Cardiac muscle cell (in vitro differentiated cells and primary cell): ENCODE measurements around the gene DOCK3. TPM values are rescaled to one million over a fixed set of nuclear protein-coding genes. Genes with fewer than 3 reads are reported as not detected.

ENCODE experiments used
- DNase-seq, 2 donors: peaks; one replicate each; pipeline versions ENCODE4 v3.0.0 to v3.0.0-alpha.2; 2010 to 2017; ENCODE audit warnings: low read depth in 1 of 2, low spot score in 1 of 2
- H3K27ac ChIP-seq: fragments of 200-600 bp; sonication (generic); 2 replicates; pipeline ENCODE4 v1.5.1; 2016
- H3K27me3 ChIP-seq: fragments of 200-600 bp; sonication (generic); 2 replicates; pipeline ENCODE4 v1.6.0; 2016; ENCODE audit warnings: control low read depth
- H3K36me3 ChIP-seq: fragments of 200-600 bp; sonication (generic); 2 replicates; pipeline ENCODE4 v1.5.1; 2016; ENCODE audit warnings: control low read depth
- H3K4me1 ChIP-seq: fragments of 200-600 bp; sonication (generic); 2 replicates; pipeline ENCODE4 v1.8.1; 2017; ENCODE audit warnings: low read depth, mild to moderate bottlenecking, mixed run types
- H3K4me3 ChIP-seq: fragments of 200-600 bp; sonication (generic); 2 replicates; pipeline ENCODE4 v1.5.1; 2016; ENCODE audit warnings: mild to moderate bottlenecking
- H3K9me3 ChIP-seq: fragments of 200-600 bp; sonication (generic); 2 replicates; pipeline ENCODE4 v1.5.1; 2017; ENCODE audit warnings: low read depth, mild to moderate bottlenecking, control low read depth
- polyA plus RNA-seq: library from polyadenylated mRNA; unstranded; fragments of >200 nt; fragmentation: Nextera tagmentation; extraction: Ambion mirVana; gene quantifications from 2 replicates; pipeline ENCODE4 v1.2.1, GENCODE V29; 2016
- total RNA-seq: library from RNA; depleted of rRNA; stranded (reverse); fragments of >200 nt; gene quantifications from 2 replicates; pipeline ENCODE4 v1.2.3, GENCODE V29; 2016
- TF ChIP-seq, protein P1 (sequence below): IDR thresholded peaks from 2 replicates; pipeline ENCODE4 v1.5.1; 2012; ENCODE audit warnings: low read depth, mild to moderate bottlenecking, low read length

DOCK3 gene, protein sequence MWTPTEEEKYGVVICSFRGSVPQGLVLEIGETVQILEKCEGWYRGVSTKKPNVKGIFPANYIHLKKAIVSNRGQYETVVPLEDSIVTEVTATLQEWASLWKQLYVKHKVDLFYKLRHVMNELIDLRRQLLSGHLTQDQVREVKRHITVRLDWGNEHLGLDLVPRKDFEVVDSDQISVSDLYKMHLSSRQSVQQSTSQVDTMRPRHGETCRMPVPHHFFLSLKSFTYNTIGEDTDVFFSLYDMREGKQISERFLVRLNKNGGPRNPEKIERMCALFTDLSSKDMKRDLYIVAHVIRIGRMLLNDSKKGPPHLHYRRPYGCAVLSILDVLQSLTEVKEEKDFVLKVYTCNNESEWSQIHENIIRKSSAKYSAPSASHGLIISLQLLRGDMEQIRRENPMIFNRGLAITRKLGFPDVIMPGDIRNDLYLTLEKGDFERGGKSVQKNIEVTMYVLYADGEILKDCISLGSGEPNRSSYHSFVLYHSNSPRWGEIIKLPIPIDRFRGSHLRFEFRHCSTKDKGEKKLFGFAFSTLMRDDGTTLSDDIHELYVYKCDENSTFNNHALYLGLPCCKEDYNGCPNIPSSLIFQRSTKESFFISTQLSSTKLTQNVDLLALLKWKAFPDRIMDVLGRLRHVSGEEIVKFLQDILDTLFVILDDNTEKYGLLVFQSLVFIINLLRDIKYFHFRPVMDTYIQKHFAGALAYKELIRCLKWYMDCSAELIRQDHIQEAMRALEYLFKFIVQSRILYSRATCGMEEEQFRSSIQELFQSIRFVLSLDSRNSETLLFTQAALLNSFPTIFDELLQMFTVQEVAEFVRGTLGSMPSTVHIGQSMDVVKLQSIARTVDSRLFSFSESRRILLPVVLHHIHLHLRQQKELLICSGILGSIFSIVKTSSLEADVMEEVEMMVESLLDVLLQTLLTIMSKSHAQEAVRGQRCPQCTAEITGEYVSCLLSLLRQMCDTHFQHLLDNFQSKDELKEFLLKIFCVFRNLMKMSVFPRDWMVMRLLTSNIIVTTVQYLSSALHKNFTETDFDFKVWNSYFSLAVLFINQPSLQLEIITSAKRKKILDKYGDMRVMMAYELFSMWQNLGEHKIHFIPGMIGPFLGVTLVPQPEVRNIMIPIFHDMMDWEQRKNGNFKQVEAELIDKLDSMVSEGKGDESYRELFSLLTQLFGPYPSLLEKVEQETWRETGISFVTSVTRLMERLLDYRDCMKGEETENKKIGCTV (N-terminal part only)
- total RNA-seq (0.42 and 1.3 TPM in 2 replicates), polyA plus RNA-seq (0.56 and 0.94 TPM in 2 replicates)

DNA sequence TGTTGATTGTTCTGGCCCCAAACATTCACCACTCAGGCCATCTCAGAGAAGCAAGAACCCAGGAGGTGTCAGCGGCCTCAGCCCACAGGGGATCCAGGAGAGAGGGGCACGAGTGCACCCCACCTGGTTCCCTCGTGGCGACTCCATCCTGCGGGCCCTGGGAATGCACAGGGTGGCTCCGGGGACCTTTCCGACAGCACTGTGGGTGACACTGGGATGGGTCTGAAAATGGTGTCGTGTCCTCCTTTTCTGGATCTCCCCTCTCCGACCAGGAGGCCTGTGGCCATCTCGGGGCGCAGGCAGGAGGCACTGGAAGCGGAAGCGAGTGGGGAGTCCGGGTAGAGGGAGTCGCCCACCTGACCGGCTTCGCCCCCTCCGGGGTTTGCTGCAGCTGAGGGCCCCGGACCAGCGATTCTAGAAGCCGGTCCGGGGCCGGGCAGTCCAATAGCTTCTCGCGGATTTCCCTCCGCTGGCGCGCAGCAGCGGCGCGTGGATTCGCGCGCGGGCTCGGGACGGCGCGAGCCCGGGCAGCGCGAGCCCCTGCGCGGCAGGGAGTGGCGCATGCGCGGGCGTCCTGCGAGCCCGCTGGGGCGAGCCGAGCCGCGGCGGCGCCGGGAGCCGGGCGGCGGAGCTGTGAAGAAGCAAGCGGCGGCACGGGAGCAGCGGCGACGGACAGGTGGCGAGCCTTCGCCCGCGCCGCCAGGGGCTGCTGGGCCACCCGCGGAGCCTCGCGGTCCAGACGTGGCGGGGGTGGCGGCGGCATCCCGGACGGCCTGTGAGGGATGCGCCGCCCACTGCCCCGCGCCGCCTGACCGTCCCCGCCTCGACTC lies at the start of gene DOCK3:
TSS of gene DOCK3 (plus strand) at position 579 of the 830 bp plus-strand sequence. CDS start 337 bp downstream, outside the sequence.
- Histone ChIP-seq H3K4me3 (peak within 1 kb of the TSS; percentile 68), H3K27ac (no peak within 1 kb of the TSS), H3K36me3 (no peaks in the 10 kb centered on the region), H3K9me3 (no peaks in the 10 kb centered on the region), H3K4me1 (no peaks in the 10 kb centered on the region), H3K27me3 (peaks cover 83% of the 10 kb centered on the region)
- TF ChIP-seq, protein P1, sequence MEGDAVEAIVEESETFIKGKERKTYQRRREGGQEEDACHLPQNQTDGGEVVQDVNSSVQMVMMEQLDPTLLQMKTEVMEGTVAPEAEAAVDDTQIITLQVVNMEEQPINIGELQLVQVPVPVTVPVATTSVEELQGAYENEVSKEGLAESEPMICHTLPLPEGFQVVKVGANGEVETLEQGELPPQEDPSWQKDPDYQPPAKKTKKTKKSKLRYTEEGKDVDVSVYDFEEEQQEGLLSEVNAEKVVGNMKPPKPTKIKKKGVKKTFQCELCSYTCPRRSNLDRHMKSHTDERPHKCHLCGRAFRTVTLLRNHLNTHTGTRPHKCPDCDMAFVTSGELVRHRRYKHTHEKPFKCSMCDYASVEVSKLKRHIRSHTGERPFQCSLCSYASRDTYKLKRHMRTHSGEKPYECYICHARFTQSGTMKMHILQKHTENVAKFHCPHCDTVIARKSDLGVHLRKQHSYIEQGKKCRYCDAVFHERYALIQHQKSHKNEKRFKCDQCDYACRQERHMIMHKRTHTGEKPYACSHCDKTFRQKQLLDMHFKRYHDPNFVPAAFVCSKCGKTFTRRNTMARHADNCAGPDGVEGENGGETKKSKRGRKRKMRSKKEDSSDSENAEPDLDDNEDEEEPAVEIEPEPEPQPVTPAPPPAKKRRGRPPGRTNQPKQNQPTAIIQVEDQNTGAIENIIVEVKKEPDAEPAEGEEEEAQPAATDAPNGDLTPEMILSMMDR: no peak
- peak; percentile 57 to 83 for DNase-seq

DNA sequence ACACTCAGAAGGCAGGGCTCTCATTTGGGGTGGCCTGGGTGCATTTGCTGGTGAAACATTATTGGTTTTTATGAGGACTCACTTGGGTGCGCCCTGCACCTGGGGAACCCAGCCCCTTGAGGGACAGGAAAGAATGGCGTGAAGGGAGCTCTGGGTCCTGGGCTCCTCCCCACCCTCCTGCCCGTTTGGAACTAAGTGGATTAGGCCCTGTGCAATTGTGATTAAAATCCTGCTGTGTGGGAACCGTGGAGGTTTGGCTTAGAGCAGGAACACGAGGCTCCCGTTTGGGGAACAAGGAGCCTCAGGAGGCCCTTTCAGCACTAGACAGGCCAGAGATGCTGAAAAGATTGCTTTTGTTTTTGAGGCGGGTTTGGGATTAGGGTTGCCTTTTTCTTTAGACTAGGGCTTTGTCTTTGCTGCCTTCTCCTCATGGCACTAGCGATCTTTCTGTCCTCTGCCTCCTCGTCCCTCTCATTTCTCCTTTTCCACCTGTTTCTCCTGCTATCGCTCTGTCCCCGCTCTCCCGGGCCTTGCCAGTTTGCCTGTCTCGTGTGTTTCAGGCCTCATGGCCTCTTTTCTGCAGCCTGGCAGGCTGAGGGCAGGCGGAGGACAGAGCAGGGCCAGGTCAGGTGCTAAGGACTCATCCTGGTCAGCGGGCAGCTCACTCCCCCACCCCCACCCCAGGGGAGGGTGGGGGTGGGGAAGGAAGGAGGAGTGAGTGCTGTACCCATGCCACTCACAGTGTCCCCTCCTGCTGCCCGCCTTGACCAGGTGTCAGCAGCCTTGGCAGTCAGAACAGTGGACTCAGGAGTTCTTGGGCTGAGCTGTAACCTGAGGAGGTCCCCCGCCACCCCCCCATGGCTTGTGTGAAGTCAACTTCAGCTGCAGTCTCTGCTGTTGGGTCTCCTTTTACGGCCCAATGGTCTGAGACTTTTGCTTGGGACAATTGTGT lies 49.2 kb upstream of the DOCK3 start:
- TF ChIP-seq, protein P1: no peak
- no peak for DNase-seq
- peak overlapping the region; percentile 13 for H3K27ac ChIP-seq

DNA sequence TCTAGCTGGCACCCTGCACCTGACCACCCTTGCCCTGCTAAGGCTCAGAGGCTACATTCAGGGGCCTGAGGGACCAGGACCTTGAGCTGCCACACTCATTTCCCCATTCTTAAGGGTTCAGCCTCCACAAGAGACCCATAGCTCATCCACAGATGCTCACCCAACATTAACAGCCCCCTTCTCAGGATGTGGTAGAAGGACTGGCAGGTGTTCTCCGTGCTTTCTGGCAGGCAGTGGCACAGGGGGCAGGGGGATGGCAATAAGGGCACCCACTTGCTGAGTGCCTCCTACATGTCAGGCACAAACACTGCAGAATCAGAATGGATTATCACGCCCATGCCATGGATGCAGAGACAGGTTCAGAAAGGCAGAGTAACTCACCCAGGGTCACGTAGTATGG lies 48.3 kb upstream of the DOCK3 start:
- Histone ChIP-seq H3K9me3 (no peaks in the 10 kb centered on the region), H3K36me3 (no peaks in the 10 kb centered on the region), H3K4me3 (no peak overlapping the region), H3K27me3 (no peaks in the 10 kb centered on the region), H3K27ac (no peak overlapping the region), H3K4me1 (peaks cover 14% of the 10 kb centered on the region)
- DNase-seq: no peak
- TF ChIP-seq, protein P1: no peak

More for the DNA sequence above, 49.2 kb upstream of the DOCK3 start:
- Histone ChIP-seq H3K4me1 (peaks cover 14% of the 10 kb centered on the region), H3K36me3 (no peaks in the 10 kb centered on the region), H3K9me3 (no peaks in the 10 kb centered on the region), H3K4me3 (no peak overlapping the region), H3K27me3 (no peaks in the 10 kb centered on the region)

DNA sequence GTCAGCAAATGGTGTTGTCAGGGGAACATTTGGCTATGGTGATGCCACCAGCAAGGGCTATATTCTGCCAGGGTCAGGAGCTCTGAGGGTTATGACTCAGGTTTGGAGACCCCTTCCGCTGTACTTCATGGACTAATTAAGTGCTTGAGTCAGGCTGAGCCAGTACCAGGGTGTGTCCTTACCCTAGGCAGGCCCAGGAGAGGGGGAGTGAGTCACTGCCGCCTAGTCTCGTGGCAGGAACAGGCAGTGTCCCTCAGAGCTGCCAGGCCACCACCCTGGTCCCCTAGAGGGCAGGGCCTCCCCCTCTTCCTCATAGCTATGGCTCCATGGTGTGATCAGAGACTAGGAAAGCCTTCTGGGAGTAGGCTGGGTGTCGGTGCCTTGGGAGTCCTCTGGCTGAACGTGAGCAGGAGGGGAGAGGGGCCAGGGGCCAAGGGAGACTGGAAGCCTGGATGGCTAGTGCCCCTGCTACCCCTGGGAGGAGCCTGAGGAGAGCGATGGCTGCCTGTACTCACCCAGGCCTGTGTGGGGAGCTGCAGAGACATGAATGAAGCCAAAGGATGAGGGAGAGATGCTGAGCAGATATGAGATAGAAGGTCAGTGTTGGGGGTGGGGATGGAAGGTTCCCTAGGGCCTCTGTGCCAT lies 47.2 kb upstream of the DOCK3 start:
- no peaks in the 10 kb centered on the region for H3K36me3 ChIP-seq
- TF ChIP-seq, protein P1: peak; percentile 44
- peaks cover 14% of the 10 kb centered on the region for H3K4me1 ChIP-seq
- peak; percentile 35 to 41 for DNase-seq
- H3K27ac ChIP-seq: no peak overlapping the region
- H3K27me3 ChIP-seq: no peaks in the 10 kb centered on the region
- H3K9me3 ChIP-seq: no peaks in the 10 kb centered on the region
- no peak overlapping the region for H3K4me3 ChIP-seq
